Measurements from ENCODE around the gene PTPRN2.
"Not testable (repeated sequence)": the region's sequence is repeated elsewhere in the genome, so short reads cannot be mapped to it uniquely, and the experiment has no call there.

Gene PTPRN2

DNA sequence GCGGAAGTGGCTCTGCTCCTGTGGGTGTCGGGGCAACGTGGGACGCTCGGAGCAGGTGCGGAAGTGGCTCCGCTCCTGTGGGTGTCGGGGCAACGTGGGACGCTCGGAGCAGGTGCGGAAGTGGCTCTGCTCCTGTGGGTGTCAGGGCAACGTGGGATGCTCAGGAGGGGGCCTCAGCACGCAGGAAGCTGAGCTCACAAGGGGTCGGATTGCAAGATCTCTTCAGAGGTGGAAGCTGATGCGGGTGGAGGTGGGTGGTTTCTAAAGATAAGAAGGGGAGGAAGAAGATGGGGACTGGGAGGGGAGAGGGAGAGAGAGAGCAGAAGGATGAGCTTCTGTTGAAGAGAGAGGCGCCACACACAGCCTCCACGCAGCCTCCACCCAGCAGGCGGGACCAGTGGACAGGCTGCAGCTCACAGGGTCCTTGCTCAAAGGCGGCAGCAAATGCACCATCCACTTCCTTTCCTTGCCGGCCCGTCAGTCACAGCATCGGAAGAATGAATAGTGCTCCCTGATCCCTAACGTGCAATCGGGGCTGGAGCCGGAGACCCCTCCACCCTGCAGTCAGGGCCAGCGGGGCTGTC is 78.7 kb downstream of the PTPRN2 start:
- TF ChIP-seq, protein P1, sequence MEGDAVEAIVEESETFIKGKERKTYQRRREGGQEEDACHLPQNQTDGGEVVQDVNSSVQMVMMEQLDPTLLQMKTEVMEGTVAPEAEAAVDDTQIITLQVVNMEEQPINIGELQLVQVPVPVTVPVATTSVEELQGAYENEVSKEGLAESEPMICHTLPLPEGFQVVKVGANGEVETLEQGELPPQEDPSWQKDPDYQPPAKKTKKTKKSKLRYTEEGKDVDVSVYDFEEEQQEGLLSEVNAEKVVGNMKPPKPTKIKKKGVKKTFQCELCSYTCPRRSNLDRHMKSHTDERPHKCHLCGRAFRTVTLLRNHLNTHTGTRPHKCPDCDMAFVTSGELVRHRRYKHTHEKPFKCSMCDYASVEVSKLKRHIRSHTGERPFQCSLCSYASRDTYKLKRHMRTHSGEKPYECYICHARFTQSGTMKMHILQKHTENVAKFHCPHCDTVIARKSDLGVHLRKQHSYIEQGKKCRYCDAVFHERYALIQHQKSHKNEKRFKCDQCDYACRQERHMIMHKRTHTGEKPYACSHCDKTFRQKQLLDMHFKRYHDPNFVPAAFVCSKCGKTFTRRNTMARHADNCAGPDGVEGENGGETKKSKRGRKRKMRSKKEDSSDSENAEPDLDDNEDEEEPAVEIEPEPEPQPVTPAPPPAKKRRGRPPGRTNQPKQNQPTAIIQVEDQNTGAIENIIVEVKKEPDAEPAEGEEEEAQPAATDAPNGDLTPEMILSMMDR (IDR thresholded peaks at IDR 0.05; ENCODE audit: borderline replicate concordance, insufficient read depth, low read depth, low read length) = no peak
- no peak overlapping the region for H3K4me3 ChIP-seq (ENCODE audit: low read depth, low read length)

DNA sequence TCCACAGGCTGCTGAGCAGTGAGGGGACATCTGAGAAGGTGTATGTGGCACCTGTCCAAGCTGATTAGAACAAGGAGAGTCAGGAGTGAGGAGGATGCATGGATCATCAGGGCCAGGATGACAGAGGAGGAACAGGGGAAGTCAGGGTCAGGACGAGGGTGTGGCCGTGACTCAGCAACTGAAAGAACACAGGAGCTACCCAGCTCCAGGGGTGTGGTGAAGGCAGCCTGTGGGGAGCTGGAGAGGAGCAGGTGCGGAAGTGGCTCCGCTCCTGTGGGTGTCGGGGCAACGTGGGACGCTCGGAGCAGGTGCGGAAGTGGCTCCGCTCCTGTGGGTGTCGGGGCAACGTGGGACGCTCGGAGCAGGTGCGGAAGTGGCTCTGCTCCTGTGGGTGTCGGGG is 79.3 kb downstream of the PTPRN2 start:
- not testable (repeated sequence) for H3K4me3 ChIP-seq (ENCODE audit: low read depth, low read length)

DNA sequence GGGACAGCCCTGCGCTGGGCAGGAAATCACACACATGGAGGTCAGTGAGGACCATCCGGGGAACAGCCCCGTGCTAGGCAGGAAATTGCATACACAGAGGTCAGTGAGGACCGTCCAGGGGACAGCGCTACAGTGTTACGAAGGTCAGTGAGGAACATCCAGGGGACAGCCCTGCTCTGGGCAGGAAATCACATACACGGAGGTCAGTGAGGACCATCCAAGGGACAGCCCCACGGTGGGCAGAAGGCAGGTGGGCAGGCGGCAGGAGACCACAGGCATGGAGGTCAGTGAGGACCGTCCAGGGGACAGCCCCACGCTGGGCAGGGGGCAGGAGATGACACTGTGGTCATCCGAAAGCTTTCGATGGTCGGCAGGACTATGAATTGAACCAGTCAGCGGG is 79.7 kb downstream of the PTPRN2 start:
- TF ChIP-seq, protein P1 (IDR thresholded peaks at IDR 0.05; ENCODE audit: borderline replicate concordance, insufficient read depth, low read depth, low read length) = no peak
- no peak overlapping the region for H3K4me3 ChIP-seq (ENCODE audit: low read depth, low read length)

DNA sequence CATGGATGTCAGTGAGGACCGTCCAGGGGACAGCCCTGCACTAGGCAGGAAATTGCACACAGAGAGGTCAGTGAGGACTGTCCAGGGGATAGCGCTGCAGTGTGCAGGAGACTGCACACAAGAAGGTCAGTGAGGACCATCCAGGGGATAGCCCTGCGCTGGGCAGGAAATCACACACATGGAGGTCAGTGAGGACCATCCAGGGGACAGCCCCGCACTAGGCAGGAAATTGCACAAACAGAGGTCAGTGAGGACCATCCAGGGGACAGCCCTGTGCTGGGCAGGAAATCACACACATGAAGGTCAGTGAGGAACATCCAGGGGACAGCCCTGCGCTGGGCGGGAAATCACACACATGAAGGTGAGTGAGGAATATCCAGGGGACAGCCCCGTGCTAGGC is 80.4 kb downstream of the PTPRN2 start:
- not testable (repeated sequence) for H3K4me3 ChIP-seq (ENCODE audit: low read depth, low read length)

DNA sequence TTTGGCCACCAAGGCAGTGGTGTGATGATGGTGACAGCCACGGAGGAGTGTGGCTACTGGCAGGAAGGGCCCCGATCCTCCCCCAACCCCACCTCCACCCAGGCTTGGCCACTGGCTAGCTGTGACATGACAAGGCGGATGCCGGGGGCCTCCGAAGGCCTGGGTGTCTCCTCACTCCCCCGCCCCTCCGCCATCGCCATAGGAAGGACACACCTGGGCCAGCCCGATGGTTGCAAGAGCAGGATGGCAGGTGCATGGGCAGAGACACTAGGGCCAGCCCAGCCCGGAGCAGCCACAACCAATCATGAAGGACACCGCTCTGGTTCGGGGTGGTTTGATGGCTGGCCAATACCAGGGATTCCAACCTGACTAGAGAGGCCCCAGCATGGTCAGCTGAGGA is 81.0 kb downstream of the PTPRN2 start:
- H3K4me3 ChIP-seq (ENCODE audit: low read depth, low read length) = no peak overlapping the region
- TF ChIP-seq, protein P1 (IDR thresholded peaks at IDR 0.05; ENCODE audit: borderline replicate concordance, insufficient read depth, low read depth, low read length) = no peak

DNA sequence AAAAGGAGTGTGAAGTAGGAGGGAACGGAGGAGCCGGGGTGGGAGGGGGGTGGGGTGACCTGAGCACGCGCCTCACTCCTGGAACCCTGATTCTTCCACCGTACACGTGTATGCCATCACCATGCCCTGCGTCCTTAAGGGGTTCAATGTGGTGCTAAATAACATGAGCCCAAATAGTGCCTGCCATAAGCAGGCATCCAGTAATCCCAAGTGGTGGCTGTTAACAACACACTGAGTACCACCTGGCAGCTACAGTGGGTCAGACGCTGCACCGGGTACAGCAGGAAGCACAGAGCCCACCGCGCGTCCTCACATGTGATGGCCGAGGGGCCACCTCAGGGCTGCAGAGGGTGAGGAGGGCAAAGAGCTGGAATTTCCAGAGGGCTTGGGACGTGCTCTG is 81.9 kb downstream of the PTPRN2 start:
- no peak overlapping the region for H3K4me3 ChIP-seq (ENCODE audit: low read depth, low read length)
- TF ChIP-seq, protein P1 (IDR thresholded peaks at IDR 0.05; ENCODE audit: borderline replicate concordance, insufficient read depth, low read depth, low read length) = no peak

DNA sequence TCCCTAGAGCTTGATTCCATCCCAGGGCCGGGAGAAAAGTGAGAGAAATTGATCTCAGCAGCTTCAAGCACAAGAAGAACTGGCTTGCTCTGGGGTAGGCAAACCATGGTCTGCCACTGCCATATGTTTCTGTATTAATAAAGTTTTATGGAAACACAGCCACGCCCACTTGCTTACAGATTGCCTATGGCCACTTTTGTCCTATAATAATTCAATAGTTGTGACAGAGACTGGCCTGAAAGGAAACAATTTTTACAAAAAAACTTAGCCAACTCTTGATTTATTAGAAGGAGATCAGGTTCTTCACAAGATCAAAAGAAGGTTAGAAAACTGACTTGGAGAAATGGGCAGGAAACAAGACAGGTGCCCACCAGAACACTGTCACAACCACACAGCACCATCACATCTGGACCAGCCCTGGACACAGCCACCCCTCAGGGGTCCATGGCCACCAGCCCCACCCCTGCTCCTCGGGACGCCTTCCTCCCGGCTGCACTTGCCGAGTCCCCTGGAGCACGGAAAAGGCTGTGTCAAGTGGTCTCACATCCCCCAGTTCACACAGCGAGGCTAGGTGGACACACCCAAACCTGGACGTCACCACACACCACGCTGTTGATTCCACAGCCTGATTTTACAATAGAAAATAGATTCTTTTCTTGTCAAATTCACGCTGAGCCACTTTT is 85.4 kb downstream of the PTPRN2 start:
- H3K4me3 ChIP-seq (ENCODE audit: low read depth, low read length) = no peak overlapping the region
- TF ChIP-seq, protein P1 (IDR thresholded peaks at IDR 0.05; ENCODE audit: borderline replicate concordance, insufficient read depth, low read depth, low read length) = no peak

DNA sequence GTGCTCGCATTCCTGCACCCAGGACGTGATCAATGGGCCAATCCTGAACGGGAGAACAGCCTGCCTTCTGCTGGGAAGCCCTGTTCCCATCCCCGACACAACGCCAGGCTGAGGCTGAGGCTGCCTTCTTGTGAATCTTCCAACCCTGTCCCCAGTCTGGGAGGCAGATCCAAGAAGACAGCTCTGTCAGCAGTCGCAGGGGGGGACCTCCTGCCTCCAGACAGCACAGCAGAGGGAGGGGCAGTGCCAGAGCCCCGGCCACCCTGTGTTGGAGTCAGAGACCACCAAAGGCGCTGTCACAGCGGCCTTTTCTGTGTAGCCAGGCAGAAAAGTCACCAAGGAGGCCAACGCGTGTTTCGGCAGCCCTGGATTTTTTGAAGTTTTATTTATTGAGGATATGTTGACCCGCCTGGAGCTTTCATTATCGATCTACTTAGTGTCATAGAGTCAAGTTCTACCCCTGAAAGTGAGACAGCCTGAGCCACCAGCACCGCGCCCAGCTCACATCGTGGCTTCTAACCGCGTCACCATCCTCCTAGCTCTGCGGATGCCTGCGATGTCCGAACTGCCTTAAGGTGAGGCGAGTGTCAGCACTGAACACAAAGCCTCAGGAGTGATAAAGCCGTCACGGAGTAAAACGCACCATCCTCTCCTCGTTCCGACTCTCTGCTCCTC is 86.1 kb downstream of the PTPRN2 start:
- no peak overlapping the region for H3K4me3 ChIP-seq (ENCODE audit: low read depth, low read length)

More for the DNA sequence above, 86.1 kb downstream of the PTPRN2 start:
- TF ChIP-seq, protein P1 (IDR thresholded peaks at IDR 0.05; ENCODE audit: borderline replicate concordance, insufficient read depth, low read depth, low read length) = no peak
